ENCODE data around the gene TAOK1.
"Not testable (repeated sequence)": the region's sequence is repeated elsewhere in the genome, so short reads cannot be mapped to it uniquely, and the experiment has no call there.

The TAOK1 gene

DNA sequence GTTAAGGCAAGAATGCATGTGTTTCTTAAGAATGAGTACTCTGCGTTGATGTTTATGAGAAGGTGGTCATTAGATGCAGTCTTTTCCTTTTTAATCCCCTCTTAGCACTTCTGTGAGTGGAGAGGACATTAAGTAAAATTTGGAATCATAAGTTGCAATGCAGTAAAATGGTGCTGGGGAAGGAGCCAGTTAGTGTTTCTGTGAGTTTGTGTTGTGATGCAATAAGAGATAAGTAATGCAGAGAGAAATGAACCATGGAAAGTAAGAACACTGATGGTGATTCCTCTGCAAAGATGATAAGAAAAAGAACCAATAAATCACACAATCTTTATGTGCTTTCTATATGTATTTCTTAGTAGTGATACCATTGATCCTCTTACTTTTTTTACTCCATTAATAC, 156.7 kb downstream of the TAOK1 start:
- DNase-seq (ENCODE audit: low read depth): no peak

DNA sequence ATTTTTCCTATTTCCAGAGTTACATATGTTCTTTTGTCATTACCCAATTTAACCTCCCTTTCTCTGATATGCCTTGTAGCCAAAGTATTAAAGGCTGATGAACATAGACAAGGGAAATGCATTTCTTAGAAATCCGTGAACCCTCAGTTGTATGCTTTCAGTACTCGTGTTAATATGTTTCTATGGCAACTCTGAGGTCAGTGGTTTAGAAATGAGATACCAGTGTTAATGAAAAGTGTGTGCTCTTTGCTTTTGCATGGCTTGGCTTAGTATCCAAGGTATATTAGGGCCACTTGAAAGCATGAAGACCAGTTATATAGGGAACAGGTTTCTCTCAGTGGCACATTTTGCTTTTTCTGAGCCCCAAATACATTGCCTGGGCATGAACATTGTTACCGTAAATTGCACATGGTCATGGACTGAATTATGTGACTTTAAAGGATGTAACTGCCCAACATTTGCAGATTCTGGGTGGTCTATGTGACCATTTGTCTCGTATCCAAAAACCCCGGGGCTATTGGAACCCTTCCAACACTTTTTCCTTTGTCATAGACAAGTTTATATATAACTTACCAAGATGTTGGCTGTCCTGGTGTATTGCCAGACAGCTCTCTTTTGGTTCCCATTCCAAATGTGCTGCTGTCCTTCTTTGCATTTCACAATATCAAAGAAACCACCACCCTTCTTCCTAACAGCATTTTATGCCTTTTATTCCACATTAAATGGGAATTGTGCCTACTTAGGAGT, 159.2 kb downstream of the TAOK1 start:
- no peak for DNase-seq (ENCODE audit: low read depth)

DNA sequence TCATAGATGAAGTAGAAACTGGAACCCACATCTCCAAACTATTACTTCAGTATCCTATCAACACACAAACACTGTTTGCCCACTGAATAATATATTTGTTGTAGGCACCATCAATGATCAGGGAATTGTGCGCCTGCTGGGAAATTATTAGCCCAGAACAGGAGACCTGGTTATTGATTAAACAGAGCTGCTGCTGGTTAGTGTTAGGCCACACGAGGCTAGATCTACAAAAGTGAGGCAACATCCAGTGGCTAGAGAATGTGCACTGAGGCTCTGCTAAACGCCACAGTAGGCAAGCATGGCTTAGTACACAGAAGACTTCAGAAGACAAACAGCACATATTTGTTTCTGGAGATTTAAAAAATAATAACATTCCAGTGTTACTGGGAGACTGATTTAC, 165.7 kb downstream of the TAOK1 start:
- no peak for DNase-seq (ENCODE audit: low read depth)

DNA sequence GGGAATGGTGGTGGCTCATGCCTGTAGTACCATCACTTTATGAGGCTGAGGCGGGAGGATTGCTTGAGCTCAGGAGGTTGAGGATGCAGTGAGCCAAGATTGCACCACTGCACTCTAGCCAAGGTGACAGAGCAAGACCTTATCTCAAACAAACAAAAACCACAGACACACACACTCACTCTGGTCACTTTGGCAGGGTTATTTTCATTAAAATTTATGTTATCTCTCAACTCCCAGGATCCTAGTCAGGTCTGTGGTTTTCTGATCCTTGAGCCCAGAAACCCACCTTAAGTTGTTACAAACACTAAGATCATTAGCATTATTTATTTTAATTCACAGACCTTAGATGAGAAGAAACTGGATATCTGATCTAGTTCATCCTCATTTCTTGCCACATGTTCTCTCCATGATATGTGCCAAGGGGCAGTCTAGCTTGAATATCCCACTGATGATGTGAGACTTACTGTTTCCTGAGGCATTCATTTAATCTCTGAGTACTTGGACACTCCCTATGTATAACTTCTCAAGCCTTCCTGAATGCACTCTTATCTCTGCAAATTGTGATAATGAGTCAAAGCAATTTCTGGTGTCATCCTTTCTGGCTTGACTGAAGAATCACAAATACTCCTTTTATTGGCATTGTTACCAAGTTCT, 167.0 kb downstream of the TAOK1 start:
- no peak for DNase-seq (ENCODE audit: low read depth)

DNA sequence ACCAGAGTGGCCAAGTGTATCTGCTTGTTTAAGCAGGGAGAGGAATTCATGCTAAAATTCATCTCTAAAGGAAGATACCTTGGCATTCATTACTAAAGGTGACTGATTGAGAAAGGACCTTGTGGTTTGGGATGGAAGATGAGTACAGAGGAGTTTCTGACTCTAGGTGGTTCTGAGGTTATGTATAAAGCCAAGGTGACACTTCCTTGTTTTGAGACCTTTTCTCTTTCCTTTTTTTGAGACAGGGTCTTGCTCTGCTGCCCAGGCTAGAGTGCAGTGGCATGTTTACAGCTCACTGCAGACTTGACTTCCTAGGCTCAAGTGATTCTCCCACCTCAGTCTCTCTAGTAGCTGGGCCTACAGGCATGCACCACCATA, 167.6 kb downstream of the TAOK1 start:
- DNase-seq (ENCODE audit: low read depth): no peak

DNA sequence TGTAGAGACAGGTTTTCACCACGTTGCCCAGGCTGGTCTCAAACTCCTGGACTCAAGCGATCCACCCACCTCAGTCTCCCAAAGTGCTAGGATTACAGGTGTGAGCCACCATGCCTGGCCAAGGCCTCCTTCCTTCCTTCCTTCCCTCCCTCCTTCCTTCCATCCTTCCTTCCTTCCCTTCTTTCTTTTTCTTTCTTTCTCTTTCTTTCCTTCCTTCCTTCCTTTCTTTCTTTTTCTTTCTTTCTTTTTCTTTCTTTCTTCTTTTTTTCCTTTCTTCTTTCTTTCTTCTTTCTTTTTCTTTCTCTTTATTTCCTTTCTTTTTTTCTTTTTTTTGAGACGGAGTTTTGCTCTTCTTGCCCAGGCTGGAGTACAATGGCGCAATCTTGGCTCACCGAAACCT, 168.0 kb downstream of the TAOK1 start:
- not testable (repeated sequence) for DNase-seq (ENCODE audit: low read depth)

DNA sequence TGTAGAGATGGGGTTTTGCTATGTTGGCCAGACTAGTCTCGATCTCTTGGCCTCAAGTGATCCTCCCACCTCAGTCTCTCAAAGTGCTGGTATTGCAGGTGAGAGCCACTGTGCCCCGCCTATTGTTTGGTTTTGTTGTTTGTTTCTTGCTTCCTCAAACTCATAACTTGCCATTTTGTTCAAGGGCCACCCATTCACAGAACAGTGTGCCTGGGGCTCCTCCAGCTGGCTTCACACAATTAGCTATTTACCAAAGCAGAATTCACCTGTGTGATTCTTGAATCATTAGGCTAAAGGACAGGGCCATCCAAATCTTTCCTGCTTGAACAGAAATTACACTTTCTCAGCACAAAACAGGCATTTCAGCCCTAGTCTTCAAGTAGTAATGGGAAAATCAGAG, 169.5 kb downstream of the TAOK1 start:
- no peak for DNase-seq (ENCODE audit: low read depth)

DNA sequence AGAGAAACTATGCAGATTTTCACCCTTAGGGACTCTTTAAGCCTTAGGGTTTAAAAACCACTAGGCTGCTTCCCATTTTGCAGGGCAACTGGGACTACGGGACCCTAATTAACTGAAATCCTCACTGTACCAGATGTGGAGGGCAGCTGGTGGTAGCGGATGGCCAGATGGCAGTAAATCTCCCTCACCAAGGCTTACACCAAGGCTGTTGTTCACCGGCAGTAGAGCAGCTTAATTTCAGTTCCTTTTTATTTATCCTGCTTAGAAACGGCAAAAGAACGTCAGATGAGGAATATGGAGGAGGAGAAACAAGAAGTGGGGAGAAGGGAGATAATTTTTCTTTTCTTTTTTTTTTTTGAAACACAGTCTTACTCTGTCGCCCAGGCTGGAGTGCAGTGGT, 170.2 kb downstream of the TAOK1 start:
- DNase-seq (ENCODE audit: low read depth): no peak

DNA sequence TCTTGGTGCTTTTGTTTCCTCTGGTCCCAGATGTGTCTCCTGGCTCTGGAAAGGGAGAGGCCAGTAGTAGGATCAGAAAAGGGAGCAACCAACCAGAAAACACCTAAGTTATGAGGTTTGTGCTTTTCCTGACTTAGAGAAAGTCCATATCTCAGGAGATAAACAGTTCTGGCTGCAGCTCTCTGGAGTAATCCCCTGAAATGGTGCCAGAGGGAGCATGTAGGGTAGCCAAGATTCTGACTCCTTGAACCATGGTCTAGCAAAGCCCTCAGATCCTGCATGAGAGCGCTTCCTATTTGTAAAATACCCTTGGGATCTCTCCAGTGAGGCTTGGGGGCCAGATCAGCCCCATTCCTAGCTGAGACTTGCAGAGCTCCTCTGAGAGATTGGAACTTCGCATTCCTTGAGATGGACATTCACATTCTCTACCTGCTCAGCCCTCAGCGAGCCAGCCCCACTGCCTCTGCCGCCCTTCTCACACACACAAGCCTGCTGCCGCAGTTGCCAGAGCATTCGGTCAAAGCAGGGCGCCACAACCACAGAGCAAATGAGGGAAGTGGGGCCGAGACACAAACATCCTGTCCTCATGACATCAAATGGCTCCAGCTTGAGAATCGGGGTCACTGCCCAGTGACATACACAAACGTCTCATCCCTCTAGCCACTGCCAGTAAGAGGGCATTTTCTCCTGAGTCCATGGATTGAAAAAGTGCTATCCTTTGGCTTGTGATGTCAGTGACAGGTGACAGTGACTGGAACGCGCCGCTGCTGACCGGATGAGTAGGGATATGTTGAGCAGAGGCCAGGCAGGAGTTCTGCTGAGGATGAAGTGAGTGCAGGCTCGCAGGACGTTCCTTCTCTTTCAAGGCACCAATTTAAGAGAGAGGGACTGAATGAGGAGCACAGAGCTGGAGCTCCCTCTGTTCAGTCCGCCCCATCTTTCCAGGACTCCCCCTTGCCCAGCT, 171.7 kb downstream of the TAOK1 start:
- no peak for DNase-seq (ENCODE audit: low read depth)

DNA sequence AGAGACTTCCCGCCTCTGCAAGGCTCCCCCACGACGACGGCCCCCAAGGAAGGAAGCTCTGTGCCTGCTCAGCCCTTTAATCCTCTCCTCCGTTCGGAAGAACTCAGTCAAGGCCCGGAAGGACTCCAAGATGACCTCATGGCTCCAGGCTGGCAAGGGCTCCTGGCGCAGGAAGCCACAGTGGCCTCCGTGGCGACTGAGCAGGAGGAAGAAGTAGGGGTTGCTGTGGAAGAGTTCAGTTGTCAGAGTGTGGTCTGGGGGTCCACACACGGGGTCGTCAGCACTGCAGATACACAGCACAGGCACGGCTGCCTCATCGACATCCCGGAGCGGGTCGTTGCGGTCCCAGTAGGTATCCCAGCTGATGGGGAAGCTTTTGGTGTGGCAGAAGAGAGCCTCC, 172.5 kb downstream of the TAOK1 start:
- no peak for DNase-seq (ENCODE audit: low read depth)

DNA sequence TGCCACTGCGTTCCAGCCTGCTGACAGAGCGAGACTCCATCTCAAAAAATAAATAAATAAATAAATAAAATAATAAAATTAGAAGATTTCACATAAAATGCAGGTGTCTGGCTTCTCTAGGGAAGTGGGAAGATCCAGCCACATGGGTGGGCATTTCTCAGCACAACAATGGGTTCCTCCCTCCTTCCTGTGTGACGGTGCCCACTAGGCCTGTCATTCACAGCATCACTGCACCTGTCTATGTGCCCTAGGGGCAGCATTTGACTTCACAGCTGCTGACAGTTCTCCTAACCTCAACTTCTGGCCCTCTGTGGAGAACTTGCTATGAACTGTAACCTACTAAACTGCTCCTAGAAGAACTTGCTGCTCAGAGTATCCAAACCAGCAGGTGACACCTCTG, 173.7 kb downstream of the TAOK1 start:
- no peak for DNase-seq (ENCODE audit: low read depth)

DNA sequence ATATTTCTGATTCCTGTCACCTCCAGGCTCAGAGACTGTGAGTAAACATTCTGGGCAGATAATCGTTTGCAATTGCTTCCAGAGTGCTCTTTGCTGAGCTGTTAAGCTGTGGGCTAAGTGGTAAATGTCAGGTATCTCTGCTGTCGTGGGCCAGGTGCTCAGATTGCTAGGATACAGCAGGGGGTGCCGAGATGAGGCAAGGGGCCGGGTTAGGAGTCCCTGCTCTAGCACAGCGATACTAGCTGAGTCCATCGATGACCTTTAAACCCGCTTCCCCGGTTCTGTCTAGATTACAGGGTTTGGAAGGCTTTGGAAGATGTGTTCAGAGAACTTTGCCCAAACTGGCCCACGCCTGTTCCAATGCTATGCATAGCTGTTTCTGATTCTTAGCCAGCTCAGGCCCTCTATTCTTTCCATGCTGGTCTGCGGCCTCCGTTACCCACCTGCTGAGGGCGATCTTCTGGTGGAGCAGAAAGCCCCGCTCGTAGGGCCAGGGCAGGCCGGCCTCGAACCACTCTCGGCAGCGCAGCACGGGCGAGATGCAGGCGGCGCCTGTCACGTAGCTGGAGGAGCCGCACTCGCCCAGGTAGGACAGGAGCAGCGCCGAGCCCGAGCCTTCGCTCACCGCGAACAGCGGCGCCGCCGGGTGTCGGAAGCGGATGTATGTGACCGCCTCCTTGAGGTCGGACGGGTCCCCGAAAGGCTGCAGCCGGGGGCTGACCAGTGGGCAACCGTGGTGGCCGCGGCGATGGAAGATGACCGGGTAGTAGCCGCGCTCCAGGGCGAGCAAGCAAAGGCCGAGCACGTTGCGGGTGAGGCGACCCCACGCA, 175.7 kb downstream of the TAOK1 start:
- no peak for DNase-seq (ENCODE audit: low read depth)

DNA sequence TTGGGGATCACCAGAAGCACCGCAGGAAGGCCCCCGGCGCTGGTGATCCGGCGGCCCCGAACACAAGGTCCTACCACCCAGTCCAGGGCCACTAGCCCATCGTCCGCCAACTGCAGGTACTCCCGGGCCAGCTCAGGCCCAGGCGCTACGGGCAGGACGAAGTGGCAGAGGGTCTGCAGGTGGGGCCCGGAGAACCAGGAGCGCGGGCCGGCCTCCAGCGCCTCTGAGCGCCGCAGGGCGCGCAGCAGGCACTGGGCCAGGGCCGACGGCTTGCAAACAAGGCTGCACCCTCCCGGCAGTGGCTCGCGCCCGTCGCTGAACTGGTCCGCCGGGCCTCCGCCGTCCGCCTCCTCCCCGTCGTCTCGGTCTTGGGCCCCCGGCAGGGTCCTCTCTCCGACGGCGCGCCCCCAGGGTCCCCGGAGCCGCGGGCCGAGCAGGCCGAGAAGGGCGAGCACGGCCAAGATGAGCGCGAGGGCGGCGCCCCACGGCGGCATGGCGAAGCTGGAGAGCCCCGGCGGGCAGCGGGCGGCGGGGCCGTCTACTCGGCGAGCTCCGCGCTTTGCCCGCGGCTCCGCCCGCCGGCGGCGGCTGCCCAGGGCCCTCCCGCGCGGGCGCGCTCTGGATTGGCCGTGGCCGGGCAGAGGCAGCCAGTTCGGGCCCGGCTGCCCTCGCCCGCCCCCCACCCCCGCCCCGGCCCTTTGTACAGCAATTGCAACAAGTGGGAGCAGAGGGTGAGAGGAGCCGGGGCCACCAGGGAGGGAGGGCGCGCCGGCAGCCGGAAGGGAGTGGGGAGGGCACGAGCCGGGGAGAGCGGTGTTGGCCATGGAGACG, 176.5 kb downstream of the TAOK1 start, which contains the start of gene ABHD15:
TSS of gene ABHD15 (minus strand) at position 565 of the 831 bp plus-strand sequence. CDS start at position 494, 71 bp downstream.
- no peak for DNase-seq (ENCODE audit: low read depth)

DNA sequence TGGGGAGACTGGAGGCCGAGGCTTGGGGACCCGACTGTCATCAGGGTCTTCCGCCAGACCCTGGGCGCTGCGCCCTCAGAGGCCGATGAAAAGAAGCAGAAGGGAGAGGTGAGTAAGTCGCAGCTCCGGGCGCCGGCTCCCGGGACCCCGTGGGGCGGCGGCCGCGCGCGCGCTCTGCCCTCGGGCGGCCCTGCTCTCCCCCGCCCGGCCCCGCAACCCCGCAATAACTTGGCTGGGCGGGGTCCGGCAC, 177.1 kb downstream of the TAOK1 start:
- no peak for DNase-seq (ENCODE audit: low read depth)

DNA sequence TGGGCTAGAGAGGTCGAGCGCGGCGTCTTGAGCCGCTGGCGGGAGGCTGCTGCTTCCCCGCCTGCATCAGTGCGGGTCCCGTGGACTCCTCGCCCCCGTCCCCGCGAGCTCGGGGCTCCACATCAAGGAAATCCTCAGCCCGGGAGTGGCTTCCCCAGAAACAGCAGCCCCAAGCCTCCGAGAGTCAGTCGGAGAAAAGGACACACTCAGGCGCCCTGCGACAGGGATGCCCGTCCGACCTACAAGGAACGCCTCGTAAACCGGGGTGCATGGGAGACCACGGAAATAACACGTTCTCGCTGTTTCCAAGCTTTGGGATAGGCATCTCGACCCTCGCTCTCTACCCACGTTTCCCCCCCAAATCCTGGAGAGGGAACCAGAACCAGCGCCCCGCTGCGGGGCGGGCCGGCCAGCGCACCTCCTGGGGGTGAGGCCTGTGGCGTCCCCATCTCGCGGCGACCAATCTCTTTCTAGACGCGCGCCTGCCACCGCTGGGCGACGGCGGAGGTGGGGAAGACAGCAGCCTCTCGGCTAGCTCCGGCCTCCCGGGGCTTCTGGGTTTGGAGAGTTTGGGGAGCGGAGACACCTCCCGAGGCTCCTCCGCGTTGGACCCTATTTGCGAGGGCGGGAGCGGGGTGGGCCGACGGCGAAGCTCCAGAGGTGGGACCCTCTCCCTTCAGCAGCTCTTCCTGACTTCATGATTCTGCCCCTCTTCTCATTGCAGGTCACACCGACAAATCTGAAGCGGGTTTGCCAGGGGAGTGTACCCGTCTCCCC, 177.6 kb downstream of the TAOK1 start:
- DNase-seq (ENCODE audit: low read depth): peak; percentile 57

DNA sequence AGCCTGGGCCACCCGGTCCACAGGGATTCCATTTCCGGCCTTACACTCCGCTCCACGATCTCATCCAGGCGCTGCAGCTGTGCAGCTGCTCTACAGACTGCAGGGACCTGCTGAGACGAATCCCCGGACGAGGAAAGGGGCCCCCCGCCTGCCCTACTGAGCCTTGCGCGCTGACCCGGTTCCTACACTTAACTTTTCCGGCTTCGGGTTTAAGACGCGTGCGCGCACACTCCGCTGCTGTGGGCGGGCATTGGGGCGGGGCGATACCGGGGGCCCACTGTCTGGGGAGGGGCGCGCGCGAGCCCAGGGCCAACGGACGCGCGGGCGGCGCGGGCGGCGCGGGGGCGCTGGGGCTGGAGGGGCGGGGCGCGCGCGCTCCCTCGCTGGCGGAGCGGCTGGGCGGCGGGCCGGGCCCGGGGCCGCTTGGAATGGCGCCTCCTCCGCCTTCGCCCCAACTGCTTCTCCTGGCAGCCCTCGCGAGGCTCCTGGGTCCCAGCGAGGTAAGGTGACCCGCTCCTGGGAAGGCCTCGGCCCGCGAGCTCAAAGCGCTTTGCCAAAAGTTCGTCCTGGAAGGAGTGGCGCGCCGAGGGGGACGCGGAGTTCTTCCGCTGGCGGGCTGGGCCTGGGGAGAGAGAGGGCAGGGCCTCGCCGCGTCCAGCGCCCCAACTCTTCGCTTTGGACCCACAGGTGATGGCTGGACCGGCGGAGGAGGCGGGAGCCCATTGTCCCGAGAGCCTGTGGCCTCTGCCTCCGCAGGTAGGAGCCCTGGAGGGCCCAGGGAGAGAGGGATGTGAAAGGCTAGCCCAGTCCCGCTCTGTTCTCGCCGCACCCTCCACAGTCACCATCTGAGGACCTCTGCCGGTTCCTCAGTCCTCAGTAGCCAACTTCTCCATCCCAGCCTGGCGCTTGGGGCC, 178.4 kb downstream of the TAOK1 start, which contains the start of gene TP53I13:
TSS of gene TP53I13 (plus strand) at position 371 of the 914 bp plus-strand sequence. CDS start at position 429, 58 bp downstream.
- peak; percentile 91 for DNase-seq (ENCODE audit: low read depth)

DNA sequence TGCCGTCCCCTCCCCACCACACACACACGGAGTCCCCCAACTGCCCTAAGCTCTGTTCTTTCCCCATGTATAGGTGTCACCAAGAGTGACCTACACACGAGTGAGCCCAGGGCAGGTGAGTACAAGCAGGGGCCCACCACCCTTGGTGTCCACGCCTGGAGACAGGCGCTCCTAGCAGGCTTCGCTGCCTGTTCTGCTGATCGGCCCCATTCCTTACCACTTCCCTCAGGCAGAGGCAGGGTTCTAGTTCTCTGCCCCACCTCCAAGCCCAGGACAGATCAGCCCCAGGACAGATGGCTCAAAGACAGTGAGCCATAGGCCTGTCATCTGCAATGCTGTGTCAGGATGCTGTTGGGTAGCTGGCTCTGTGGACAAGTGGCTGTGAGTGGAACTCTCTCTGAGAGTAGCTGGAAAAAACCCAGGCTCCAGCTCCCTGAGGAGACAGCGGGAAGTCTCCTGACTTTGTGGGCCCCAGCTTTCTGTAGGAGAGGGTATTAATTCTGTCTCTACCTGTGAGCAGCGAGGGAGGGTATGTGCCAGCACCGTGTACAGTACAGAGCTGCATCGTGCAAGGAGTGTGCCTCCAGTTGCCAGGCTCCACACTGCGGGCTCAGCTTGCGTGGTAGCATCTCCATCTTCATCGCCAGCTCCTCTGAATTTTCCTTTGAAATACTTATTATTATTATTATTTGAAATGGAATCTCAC, 179.2 kb downstream of the TAOK1 start:
- DNase-seq (ENCODE audit: low read depth): no peak

DNA sequence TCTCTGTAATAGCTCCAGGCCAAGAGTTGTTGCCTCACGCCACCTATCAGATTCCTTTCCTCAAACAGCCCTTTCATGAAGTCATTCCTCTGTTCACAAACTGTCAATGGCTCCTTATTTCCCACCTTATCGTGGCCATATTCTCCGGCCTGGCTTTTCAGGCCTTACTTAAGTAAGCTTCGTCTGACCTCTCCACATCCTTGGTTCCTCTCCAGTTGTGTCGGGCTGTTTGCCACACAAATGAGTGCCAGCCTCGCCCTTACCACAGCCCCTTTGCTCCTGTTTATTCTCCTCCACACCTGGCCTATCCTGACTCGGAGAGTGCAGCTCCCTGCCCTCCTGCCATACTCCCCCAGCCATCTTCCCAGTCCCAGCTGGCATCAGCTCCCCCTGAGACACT, 180.4 kb downstream of the TAOK1 start:
- no peak for DNase-seq (ENCODE audit: low read depth)

All from stimulated activated CD4-positive, alpha-beta T cell treated with anti-CD3 and anti-CD28 coated beads, Interleukin-2, amount 100 ng/mL, for 4 hours (primary cell).